ENCODE measurements around the gene HIVEP3.
A peak's percentile ranks its signal among the peaks of the same experiment; 100 is the strongest.

HIVEP3 gene

DNA sequence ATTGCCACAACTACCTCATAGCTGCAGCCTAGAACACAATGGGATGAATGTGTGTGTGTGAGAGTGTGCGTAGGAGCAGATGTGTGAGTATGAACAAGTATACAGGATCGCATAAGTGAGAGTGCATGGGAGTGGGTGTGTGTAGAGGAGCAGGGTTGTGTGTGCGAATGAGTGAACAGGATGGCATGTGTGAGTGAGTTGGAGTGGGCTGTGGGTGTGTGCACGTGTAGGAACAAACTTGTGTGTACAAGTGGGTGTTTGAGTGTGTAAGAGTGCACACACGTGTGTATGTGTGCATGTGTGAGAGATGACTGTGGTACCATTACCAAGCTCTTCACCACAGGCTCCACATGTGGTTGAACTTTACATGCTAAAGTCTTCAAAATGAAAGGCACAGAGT lies 258.8 kb downstream of the HIVEP3 start:
- TF ChIP-seq POLR2A (IDR thresholded peaks at IDR 0.05; ENCODE audit: extremely low read depth, insufficient read length) (no peak), CTCF (IDR thresholded peaks at IDR 0.05; ENCODE audit: low read depth, low read length) (no peak), MYC (IDR thresholded peaks at IDR 0.05; ENCODE audit: low read depth, low read length) (no peak)
- TF ChIP-seq, protein P1, sequence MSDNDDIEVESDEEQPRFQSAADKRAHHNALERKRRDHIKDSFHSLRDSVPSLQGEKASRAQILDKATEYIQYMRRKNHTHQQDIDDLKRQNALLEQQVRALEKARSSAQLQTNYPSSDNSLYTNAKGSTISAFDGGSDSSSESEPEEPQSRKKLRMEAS (IDR thresholded peaks at IDR 0.05; ENCODE audit: low read depth, low read length), result no peak
- no peak for DNase-seq (ENCODE audit: low read depth)
- H3K4me3 ChIP-seq (ENCODE audit: low read depth, low read length), result no peak overlapping the region

- TF ChIP-seq, protein P1 (IDR thresholded peaks at IDR 0.05; ENCODE audit: low read depth, low read length), result no peak
- TF ChIP-seq POLR2A (IDR thresholded peaks at IDR 0.05; ENCODE audit: extremely low read depth, insufficient read length), result no peak
- no peak overlapping the region for H3K4me3 ChIP-seq (ENCODE audit: low read depth, low read length)
- no peak for DNase-seq (ENCODE audit: low read depth)
Observed at GRCh38 chr1:41659159-41659495, 259.6 kb downstream of the HIVEP3 start.

DNA sequence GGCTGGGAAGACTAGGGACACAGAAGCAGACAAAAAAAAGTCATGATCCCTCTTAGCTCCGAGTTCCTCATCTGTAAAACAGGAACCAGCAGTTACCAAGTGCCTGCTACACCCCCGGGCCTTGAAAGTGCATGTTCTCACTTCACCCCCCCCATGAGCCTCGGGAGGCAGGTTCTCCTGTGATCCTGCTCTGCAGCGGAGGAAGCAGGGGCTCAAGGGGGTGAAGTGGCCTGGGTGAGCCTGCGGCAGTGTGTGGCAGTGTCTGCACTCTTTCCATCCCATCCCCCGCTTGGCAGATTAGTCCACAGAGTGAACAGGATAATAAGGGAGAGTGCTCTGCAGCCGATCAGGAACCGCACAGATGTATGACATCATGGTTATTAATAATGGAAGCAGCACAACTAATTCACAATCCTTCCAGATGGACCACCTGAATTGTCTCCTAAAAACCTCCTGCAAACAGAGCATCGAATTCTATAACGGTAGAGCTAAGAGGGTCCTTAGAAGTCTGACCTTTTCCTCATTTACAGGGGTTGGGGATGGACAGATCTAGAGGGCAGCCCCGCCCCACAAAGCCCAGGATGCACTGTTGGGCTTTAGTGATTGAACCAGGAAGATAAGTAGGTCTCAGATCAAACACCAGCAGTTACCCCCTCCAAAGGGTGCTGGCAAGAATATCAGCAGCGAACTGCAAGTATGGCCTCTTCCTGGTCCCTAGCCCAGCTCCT lies 260.1 kb downstream of the HIVEP3 start:
- no peak overlapping the region for H3K4me3 ChIP-seq (ENCODE audit: low read depth, low read length)
- peak; percentile 77 for DNase-seq (ENCODE audit: low read depth)
- TF ChIP-seq POLR2A (IDR thresholded peaks at IDR 0.05; ENCODE audit: extremely low read depth, insufficient read length), result no peak
- TF ChIP-seq, protein P1 (IDR thresholded peaks at IDR 0.05; ENCODE audit: low read depth, low read length), result peak; percentile 32; the same call in 1 of the 2 replicates

- TF ChIP-seq CTCF (IDR thresholded peaks at IDR 0.05; ENCODE audit: low read depth, low read length) (no peak), MYC (IDR thresholded peaks at IDR 0.05; ENCODE audit: low read depth, low read length) (no peak), POLR2A (IDR thresholded peaks at IDR 0.05; ENCODE audit: extremely low read depth, insufficient read length) (no peak)
- TF ChIP-seq, protein P1 (IDR thresholded peaks at IDR 0.05; ENCODE audit: low read depth, low read length), result no peak
- no peak for DNase-seq (ENCODE audit: low read depth)
- H3K4me3 ChIP-seq (ENCODE audit: low read depth, low read length), result no peak overlapping the region
Observed at GRCh38 chr1:41657679-41658295, 260.9 kb downstream of the HIVEP3 start.

GRCh38 chr1:41656825-41657500 lies 261.8 kb downstream of the HIVEP3 start:
- H3K4me3 ChIP-seq (ENCODE audit: low read depth, low read length), result no peak overlapping the region
- no peak for DNase-seq (ENCODE audit: low read depth)
- TF ChIP-seq POLR2A (IDR thresholded peaks at IDR 0.05; ENCODE audit: extremely low read depth, insufficient read length) (no peak), MYC (IDR thresholded peaks at IDR 0.05; ENCODE audit: low read depth, low read length) (no peak), CTCF (IDR thresholded peaks at IDR 0.05; ENCODE audit: low read depth, low read length) (no peak)
- TF ChIP-seq, protein P1 (IDR thresholded peaks at IDR 0.05; ENCODE audit: low read depth, low read length), result no peak

- DNase-seq (ENCODE audit: low read depth), result peak; percentile 20
- H3K4me3 ChIP-seq (ENCODE audit: low read depth, low read length), result no peak overlapping the region
- TF ChIP-seq CTCF (IDR thresholded peaks at IDR 0.05; ENCODE audit: low read depth, low read length), result no peak
- TF ChIP-seq MYC (IDR thresholded peaks at IDR 0.05; ENCODE audit: low read depth, low read length), result no peak
- no peak for TF ChIP-seq POLR2A (IDR thresholded peaks at IDR 0.05; ENCODE audit: extremely low read depth, insufficient read length)
- TF ChIP-seq, protein P1 (IDR thresholded peaks at IDR 0.05; ENCODE audit: low read depth, low read length), result no peak
Observed at GRCh38 chr1:41656068-41656467, 262.7 kb downstream of the HIVEP3 start.
